H1 (cell line): Measurements from ENCODE around the gene TMPRSS11E. TPM values are rescaled to one million over a fixed set of nuclear protein-coding genes. Genes with fewer than 3 reads are reported as not detected.

Experiments
- CTCF ChIA-PET: fragments of 300-600 bp; sonication (Branson Sonifier 250); formaldehyde crosslinking; loops from one replicate; lab custom pipeline; 2021; ENCODE audit not compliant: partially characterized antibody; lab: Charles Lee
- POLR2A ChIA-PET: fragments of 300-600 bp; sonication (Branson Sonifier 250); formaldehyde crosslinking; loops from one replicate; lab custom pipeline; 2021; ENCODE audit warnings: inconsistent platforms; ENCODE audit not compliant: partially characterized antibody; lab: Charles Lee
- DNase-seq, 2 experiments: peaks; one replicate each; pipeline versions ENCODE4 v3.0.0 to v3.0.0-alpha.2; 2010 to 2022; ENCODE audit warnings: low spot score in 2 of 2, low read depth in 1 of 2, mixed read lengths in 1 of 2
- FAIRE-seq: peaks from 2 replicates; lab custom pipeline; 2011; peaks lifted over from hg19 to GRCh38; lab: Jason Lieb, UNC
- H2AFZ ChIP-seq: 2 replicates; pipeline ENCODE4 v1.8.1; 2012; ENCODE audit warnings: low read length, inconsistent platforms
- H2AK5ac ChIP-seq: 2 replicates; pipeline ENCODE4 v1.6.1; 2013; ENCODE audit warnings: low read depth, low read length
- H2BK120ac ChIP-seq: replicated peaks from 2 replicates; pipeline ENCODE3; 2013; ENCODE audit warnings: low read depth, low read length, inconsistent platforms
- H2BK12ac ChIP-seq: 2 replicates; pipeline ENCODE4 v1.6.1; 2013; ENCODE audit warnings: low read depth, low read length
- H2BK15ac ChIP-seq: 2 replicates; pipeline ENCODE4 v1.6.1; 2013; ENCODE audit warnings: low read length
- H2BK20ac ChIP-seq: 2 replicates; pipeline ENCODE4 v1.6.1; 2013; ENCODE audit warnings: low read length
- H2BK5ac ChIP-seq: 2 replicates; pipeline ENCODE4 v1.6.1; 2013; ENCODE audit warnings: low read depth, low read length
- H3K14ac ChIP-seq: 2 replicates; pipeline ENCODE4 v1.6.1; 2013; ENCODE audit warnings: inconsistent platforms; ENCODE audit not compliant: insufficient read length
- H3K18ac ChIP-seq: 2 replicates; pipeline ENCODE4 v1.6.1; 2013; ENCODE audit warnings: low read length; ENCODE audit errors: extremely low read depth
- H3K23ac ChIP-seq: 2 replicates; pipeline ENCODE4 v1.6.1; 2013; ENCODE audit warnings: inconsistent platforms; ENCODE audit not compliant: insufficient read length
- H3K23me2 ChIP-seq: 2 replicates; pipeline ENCODE4 v1.6.1; 2013; ENCODE audit warnings: low read depth, low read length
- H3K27ac ChIP-seq: 2 replicates; pipeline ENCODE4 v1.6.1; 2011; ENCODE audit warnings: low read depth, low read length, inconsistent platforms
- H3K27me3 ChIP-seq, 4 experiments: replicated peaks in 1 of 4; 1 replicate in 1 of 4; 2 replicates in 3 of 4; pipeline versions ENCODE4 v1.6.1 to v1.8.1; 2011 to 2013; ENCODE audit warnings: low read length in 3 of 4, mild to moderate bottlenecking in 3 of 4, inconsistent platforms in 2 of 4, mixed read lengths in 2 of 4, moderate library complexity in 1 of 4; ENCODE audit not compliant: control insufficient read depth in 3 of 4, insufficient read depth in 3 of 4; ENCODE audit errors: extremely low read depth in 1 of 4
- H3K36me3 ChIP-seq, 4 experiments: 2 replicates each; pipeline versions ENCODE4 v1.6.1 to v1.8.1; 2011 to 2013; ENCODE audit warnings: mild to moderate bottlenecking in 4 of 4, low read length in 3 of 4, moderate library complexity in 2 of 4, control low read depth in 1 of 4, inconsistent platforms in 1 of 4; ENCODE audit not compliant: insufficient read depth in 4 of 4, control insufficient read depth in 2 of 4
- H3K4ac ChIP-seq: replicated peaks from 2 replicates; pipeline ENCODE3; 2013; ENCODE audit warnings: low read length, low read depth, mixed read lengths, inconsistent platforms; ENCODE audit not compliant: insufficient read length
- H3K4me1 ChIP-seq, 4 experiments: replicated peaks in 1 of 4; 1 replicate in 1 of 4; 2 replicates in 3 of 4; pipeline versions ENCODE4 v1.6.1 to v1.8.1; 2011 to 2013; ENCODE audit warnings: low read length in 3 of 4, inconsistent platforms in 2 of 4, mixed read lengths in 1 of 4; ENCODE audit not compliant: insufficient read depth in 4 of 4, control insufficient read depth in 3 of 4
- H3K4me2 ChIP-seq, 2 experiments: 2 replicates each; pipeline versions ENCODE4 v1.6.1 to v1.8.1; 2011 to 2013; ENCODE audit warnings: low read depth in 2 of 2, low read length in 2 of 2, control low read depth in 1 of 2, inconsistent platforms in 1 of 2, mild to moderate bottlenecking in 1 of 2; ENCODE audit not compliant: insufficient read depth in 1 of 2
- H3K4me3 ChIP-seq, 4 experiments: fragments of 200-600, 300-600 bp in 1 of 4; sonication (generic), shearing (Covaris generic), sonication (Bioruptor Twin) in 1 of 4; 2 replicates each; pipeline versions ENCODE4 v1.5.1 to v1.8.1; 2011 to 2016; ENCODE audit warnings: low read length in 4 of 4, low read depth in 3 of 4, control low read depth in 2 of 4, inconsistent platforms in 2 of 4, mild to moderate bottlenecking in 2 of 4, mixed read lengths in 1 of 4, moderate library complexity in 1 of 4; ENCODE audit not compliant: insufficient read depth in 2 of 4; ENCODE audit errors: extremely low read depth in 1 of 4
- H3K56ac ChIP-seq: replicated peaks from 2 replicates; pipeline ENCODE3; 2013; ENCODE audit warnings: low read depth, mild to moderate bottlenecking, mixed read lengths, low read length, inconsistent platforms; ENCODE audit not compliant: insufficient read length
- H3K79me1 ChIP-seq: 2 replicates; pipeline ENCODE4 v1.6.1; 2013; ENCODE audit warnings: low read depth, low read length, control low read depth
- H3K79me2 ChIP-seq, 2 experiments: 2 replicates each; pipeline versions ENCODE4 v1.6.1 to v1.8.1; 2012 to 2013; ENCODE audit warnings: low read length in 2 of 2, mild to moderate bottlenecking in 2 of 2, inconsistent platforms in 1 of 2; ENCODE audit not compliant: insufficient read depth in 2 of 2, control insufficient read depth in 1 of 2
- H3K9ac ChIP-seq, 4 experiments: replicated peaks in 1 of 4; 1 replicate in 1 of 4; 2 replicates in 3 of 4; pipeline versions ENCODE4 v1.6.1 to v1.8.1; 2011 to 2013; ENCODE audit warnings: low read depth in 3 of 4, low read length in 3 of 4, control low read depth in 2 of 4, mild to moderate bottlenecking in 2 of 4, moderate library complexity in 2 of 4, inconsistent platforms in 1 of 4; ENCODE audit errors: extremely low read depth in 1 of 4
- H3K9me3 ChIP-seq, 2 experiments: 2 replicates each; pipeline versions ENCODE4 v1.6.1 to v1.8.1; 2012 to 2013; ENCODE audit warnings: mild to moderate bottlenecking in 2 of 2, moderate library complexity in 2 of 2, control low read depth in 1 of 2, inconsistent platforms in 1 of 2, low read depth in 1 of 2, low read length in 1 of 2, mixed read lengths in 1 of 2; ENCODE audit not compliant: insufficient read depth in 2 of 2
- H4K20me1 ChIP-seq, 2 experiments: replicated peaks in 1 of 2; 2 replicates each; pipeline versions ENCODE3 to v1.8.1; 2011 to 2013; ENCODE audit warnings: inconsistent platforms in 2 of 2, low read length in 2 of 2, mild to moderate bottlenecking in 1 of 2; ENCODE audit not compliant: insufficient read depth in 2 of 2, control insufficient read depth in 1 of 2
- H4K5ac ChIP-seq: 2 replicates; pipeline ENCODE4 v1.6.1; 2013; ENCODE audit warnings: low read length, low read depth, mixed read lengths, inconsistent platforms; ENCODE audit not compliant: insufficient read length
- H4K8ac ChIP-seq: 2 replicates; pipeline ENCODE4 v1.8.0; 2013; ENCODE audit warnings: mild to moderate bottlenecking, moderate library complexity, low read length, inconsistent platforms; ENCODE audit not compliant: insufficient read depth; ENCODE audit errors: extremely low read depth
- H4K91ac ChIP-seq: replicated peaks from 2 replicates; pipeline ENCODE3; 2013; ENCODE audit warnings: low read length, mixed read lengths, inconsistent platforms; ENCODE audit not compliant: insufficient read length
- BACH1 ChIP-seq: IDR thresholded peaks from 2 replicates; pipeline ENCODE4 v1.6.1; 2012; ENCODE audit warnings: low read length, improper control_type of control experiment
- CTCF ChIP-seq, 3 experiments: IDR thresholded peaks; 1 replicate in 2 of 3; 2 replicates in 1 of 3; pipeline versions ENCODE4 v1.5.1 to v1.6.1; 2011; ENCODE audit warnings: low read length in 3 of 3, mild to moderate bottlenecking in 3 of 3, inconsistent platforms in 2 of 3, low read depth in 1 of 3, moderate library complexity in 1 of 3; ENCODE audit not compliant: insufficient read depth in 1 of 3; ENCODE audit errors: control extremely low read depth in 1 of 3
- GABPA ChIP-seq: IDR thresholded peaks from 2 replicates; pipeline ENCODE4 v1.6.1; 2011; ENCODE audit warnings: mild to moderate bottlenecking, low read length, moderate library complexity, borderline replicate concordance; ENCODE audit not compliant: insufficient read depth
- HDAC2 ChIP-seq, 2 experiments: fragments of 300-600 bp in 1 of 2; sonication (generic) in 1 of 2; IDR thresholded peaks; 2 replicates each; pipeline ENCODE4 v1.6.1; 2011 to 2012; ENCODE audit warnings: low read depth in 2 of 2, low read length in 2 of 2, mild to moderate bottlenecking in 2 of 2, moderate library complexity in 2 of 2, borderline replicate concordance in 1 of 2, inconsistent platforms in 1 of 2
- RXRA ChIP-seq: IDR thresholded peaks from 2 replicates; pipeline ENCODE4 v1.6.1; 2011; ENCODE audit warnings: low read depth, mild to moderate bottlenecking, low read length, moderate library complexity; ENCODE audit not compliant: insufficient read depth
- TBP ChIP-seq: IDR thresholded peaks from 2 replicates; pipeline ENCODE4 v1.6.1; 2011; ENCODE audit warnings: low read depth, low read length, improper control_type of control experiment
- WGBS, 2 experiments: shearing (Covaris generic) in 1 of 2; methylation state at CpG; one replicate each; pipeline versions ENCODE4 v1.1.6 to v1.1.7; 2013 to 2015; ENCODE audit warnings: low lambda C conversion rate in 2 of 2, mixed read lengths in 2 of 2, inconsistent platforms in 1 of 2, low coverage in 1 of 2, missing lambda C conversion rate in 1 of 2; ENCODE audit not compliant: insufficient replicate concordance in 2 of 2, insufficient coverage in 1 of 2, insufficient read length in 1 of 2; ENCODE audit errors: extremely low coverage in 1 of 2, missing lambda C conversion rate in 1 of 2; 5-methylcytosine and 5-hydroxymethylcytosine counted together
- polyA plus RNA-seq, 7 experiments: library from polyadenylated mRNA; depleted of rRNA in 3 of 7; stranded (reverse) in 5 of 7; unstranded in 2 of 7; fragments of >200 nt in 5 of 7; fragments of 200-250 nt in 2 of 7; gene quantifications; 1 replicate in 5 of 7; 2 replicates in 1 of 7; 4 replicates in 1 of 7; pipeline versions ENCODE4 v1.2.1 to v1.2.3, GENCODE V29; 2011 to 2013; ENCODE audit warnings: missing spikeins in 2 of 7, mixed read lengths in 2 of 7
- total RNA-seq: library from RNA; stranded (reverse); fragmentation: NEBNext Ultra II Directional; extraction: Animal tissue kit (Norgen Biotek cat#: 25700); gene quantifications from 2 replicates; pipeline ENCODE4 v1.2.1, GENCODE V29; 2021

Gene TMPRSS11E
- total and polyA plus RNA-seq, 2 of the 8 experiments (the other 6 are each of a cell fraction or from before 2014, with no cell fraction given), result 0.38 to 0.71 TPM

GRCh38 chr4:68462691-68463090 is 15.4 kb downstream of the TMPRSS11E start:
- Histone ChIP-seq H4K5ac (no peak overlapping the region), H2BK120ac (no peak overlapping the region), H2BK15ac (no peak overlapping the region), H3K27ac (no peak overlapping the region), H2BK5ac (no peak overlapping the region), H4K91ac (no peak overlapping the region), H2BK20ac (no peak overlapping the region), H2BK12ac (no peak overlapping the region), H4K8ac (no peak overlapping the region), H3K56ac (no peak overlapping the region), H3K9ac (no peak overlapping the region), H3K4ac (no peak overlapping the region), H3K23ac (no peak overlapping the region), H2AK5ac (no peak overlapping the region), H3K18ac (no peak overlapping the region), H3K4me2 (no peak overlapping the region), H2AFZ (no peak overlapping the region), H3K4me1 (no peaks in the 10 kb centered on the region; a peak in 1 of 7 replicates), H3K9me3 (no peaks in the 10 kb centered on the region), H3K23me2 (no peaks in the 10 kb centered on the region), H3K4me3 (no peak overlapping the region), H3K27me3 (no peaks in the 10 kb centered on the region), H3K79me2 (no peaks in the 10 kb centered on the region), H3K14ac (no peak overlapping the region), H3K79me1 (no peaks in the 10 kb centered on the region), H3K36me3 (no peaks in the 10 kb centered on the region), H4K20me1 (no peaks in the 10 kb centered on the region)
- ChIA-PET POLR2A (interaction anchor here (0.7 kb wide), 1 partner anchor 12 kb away, joined by 3 read pairs; no protein-coding TSS in a partner anchor), CTCF (no interaction called here)
- FAIRE-seq, result no peak
- TF ChIP-seq BACH1, result no peak
- TF ChIP-seq GABPA, result no peak
- no peak for TF ChIP-seq CTCF (IDR thresholded peaks at IDR 0.05; ENCODE audit: control extremely low read depth in 1 of 3, insufficient read depth in 1 of 3, low read depth in 1 of 3, low read length in 3 of 3)
- no peak for TF ChIP-seq TBP
- no peak for TF ChIP-seq RXRA
- TF ChIP-seq HDAC2 (IDR thresholded peaks at IDR 0.05; ENCODE audit: borderline replicate concordance in 1 of 2, low read depth in 2 of 2, low read length in 2 of 2), result no peak
- no peak for DNase-seq
- WGBS, 2 experiments, result 96% methylated on average over 2 of the region's 2 CpGs; no CpG with 5 or more reads in 1 of the 2 experiments
